Left lung (tissue), 10 donors: ENCODE data around the gene CDNF. TPM values are rescaled to one million over a fixed set of nuclear protein-coding genes. Genes with fewer than 3 reads are reported as not detected.

Source experiments
- ATAC-seq: fragments of 200-7000 bp; cut with Tn5 transposase; one replicate; pipeline ENCODE4 v1.9.1; 2020; ENCODE audit warnings: moderate library complexity
- DNase-seq, 4 donors: peaks; one replicate each; pipeline ENCODE4 v3.0.0-alpha.2; 2013 to 2020
- H3K27ac ChIP-seq, 2 donors: fragments of 200-600 bp; sonication (generic) in 1 of 2; one replicate each; pipeline versions ENCODE4 v1.5.0 to v1.8.0; 2020 to 2021
- H3K27me3 ChIP-seq, 2 donors: fragments of 200-600 bp; sonication (generic) in 1 of 2; one replicate each; pipeline versions ENCODE4 v1.5.0 to v1.8.0; 2020 to 2021
- H3K36me3 ChIP-seq, 2 donors: fragments of 200-600 bp; sonication (generic) in 1 of 2; one replicate each; pipeline versions ENCODE4 v1.5.0 to v1.8.0; 2020 to 2021
- H3K4me1 ChIP-seq, 2 donors: fragments of 200-600 bp; one replicate each; pipeline ENCODE4 v1.8.0; 2021
- H3K4me3 ChIP-seq, 2 donors: fragments of 200-600 bp; sonication (generic) in 1 of 2; one replicate each; pipeline versions ENCODE4 v1.5.0 to v1.8.0; 2020 to 2021; ENCODE audit warnings: mild to moderate bottlenecking in 1 of 2
- H3K9me3 ChIP-seq, 2 donors: fragments of 200-600 bp; sonication (generic) in 1 of 2; one replicate each; pipeline versions ENCODE4 v1.5.0 to v1.8.0; 2020 to 2021
- intact Hi-C, 2 donors: fragments of 100-400 bp; cut with DNase I; formaldehyde crosslinking; loops; one replicate each; pipeline versions ENCODE4 v1.11.2 to v1.14.2; 2022
- polyA plus RNA-seq, 6 donors: library from polyadenylated mRNA; unstranded; fragments of 120-200 nt; gene quantifications; one replicate each; pipeline ENCODE4 v1.2.1, GENCODE V29; 2013; ENCODE audit not compliant: insufficient read length in 6 of 6
- total RNA-seq, 2 donors: library from RNA; stranded (reverse); fragmentation: NEBNext Ultra II Directional; extraction: Animal tissue kit (Norgen Biotek cat#: 25700); gene quantifications; one replicate each; pipeline ENCODE4 v1.2.1, GENCODE V29; 2021
- TF ChIP-seq, protein P1 (sequence below), 2 donors: fragments of 200-600 bp; sonication (generic) in 1 of 2; IDR thresholded peaks; one replicate each; pipeline versions ENCODE4 v1.5.0 to v1.8.0; 2021; ENCODE audit warnings: antibody characterized with exemption in 2 of 2
- donor health status: DM: no; HTN: yes; CAD: no.
- donor health status: DM: no; HTN: no; CAD: no.

Gene CDNF
- total and polyA plus RNA-seq, 8 donors, result 0.38 to 4.3 (median 2.9) TPM

DNA sequence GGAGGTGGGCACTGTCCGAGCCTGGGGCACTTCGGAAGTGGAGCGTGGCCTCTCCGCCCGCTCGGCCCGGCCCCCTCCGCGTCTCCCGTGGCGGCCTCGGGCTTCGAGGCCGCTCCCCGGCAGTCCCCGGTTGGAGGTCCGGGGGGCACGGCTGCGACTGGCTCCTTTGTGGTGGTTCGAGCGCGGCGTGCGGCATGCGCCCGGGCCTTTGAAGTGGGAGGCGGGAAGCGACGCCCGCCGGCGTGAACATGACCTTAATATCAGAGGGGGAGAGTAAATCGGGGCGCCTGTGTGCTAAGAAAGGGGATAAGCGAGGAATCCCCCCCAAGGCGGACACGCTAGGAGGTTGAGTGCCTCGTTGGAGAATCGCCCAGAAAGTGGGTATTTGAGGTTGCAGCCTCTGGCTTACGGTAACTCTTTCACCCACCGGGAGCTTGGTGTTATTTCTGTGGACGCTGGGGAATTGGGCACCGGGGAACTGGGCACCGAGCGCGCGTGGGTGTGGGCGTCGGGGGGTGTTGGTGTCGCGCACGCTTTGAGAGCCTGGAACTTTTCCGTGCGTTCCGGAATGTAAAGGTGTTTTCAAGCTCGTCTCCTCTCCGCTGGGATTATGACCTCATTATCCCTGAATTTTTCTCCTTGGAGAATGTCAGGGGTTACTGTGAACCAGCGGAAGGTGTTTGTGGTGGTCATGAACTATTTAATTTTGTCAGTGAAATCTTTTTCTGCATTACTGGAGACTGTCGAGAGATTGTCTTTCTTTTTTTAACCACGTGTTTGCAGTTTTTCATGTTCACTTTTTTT lies 41.5 kb upstream of the CDNF start:
- H3K4me1 ChIP-seq, result peaks cover 11 to 29% of the 10 kb centered on the region in 2 donors
- peak overlapping the region; percentile 90 to 92 for H3K4me3 ChIP-seq
- peak in 3 of 4 donors; percentile 34 to 47 (median 36) for DNase-seq
- intact Hi-C loops, result no loop called here
- no peaks in the 10 kb centered on the region for H3K27me3 ChIP-seq
- ATAC-seq, result peak; percentile 1
- H3K27ac ChIP-seq, result peak overlapping the region; percentile 94 to 96
- no peaks in the 10 kb centered on the region for H3K36me3 ChIP-seq
- no peaks in the 10 kb centered on the region for H3K9me3 ChIP-seq
- TF ChIP-seq, protein P1, sequence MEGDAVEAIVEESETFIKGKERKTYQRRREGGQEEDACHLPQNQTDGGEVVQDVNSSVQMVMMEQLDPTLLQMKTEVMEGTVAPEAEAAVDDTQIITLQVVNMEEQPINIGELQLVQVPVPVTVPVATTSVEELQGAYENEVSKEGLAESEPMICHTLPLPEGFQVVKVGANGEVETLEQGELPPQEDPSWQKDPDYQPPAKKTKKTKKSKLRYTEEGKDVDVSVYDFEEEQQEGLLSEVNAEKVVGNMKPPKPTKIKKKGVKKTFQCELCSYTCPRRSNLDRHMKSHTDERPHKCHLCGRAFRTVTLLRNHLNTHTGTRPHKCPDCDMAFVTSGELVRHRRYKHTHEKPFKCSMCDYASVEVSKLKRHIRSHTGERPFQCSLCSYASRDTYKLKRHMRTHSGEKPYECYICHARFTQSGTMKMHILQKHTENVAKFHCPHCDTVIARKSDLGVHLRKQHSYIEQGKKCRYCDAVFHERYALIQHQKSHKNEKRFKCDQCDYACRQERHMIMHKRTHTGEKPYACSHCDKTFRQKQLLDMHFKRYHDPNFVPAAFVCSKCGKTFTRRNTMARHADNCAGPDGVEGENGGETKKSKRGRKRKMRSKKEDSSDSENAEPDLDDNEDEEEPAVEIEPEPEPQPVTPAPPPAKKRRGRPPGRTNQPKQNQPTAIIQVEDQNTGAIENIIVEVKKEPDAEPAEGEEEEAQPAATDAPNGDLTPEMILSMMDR (IDR thresholded peaks at IDR 0.05), result no peak

DNA sequence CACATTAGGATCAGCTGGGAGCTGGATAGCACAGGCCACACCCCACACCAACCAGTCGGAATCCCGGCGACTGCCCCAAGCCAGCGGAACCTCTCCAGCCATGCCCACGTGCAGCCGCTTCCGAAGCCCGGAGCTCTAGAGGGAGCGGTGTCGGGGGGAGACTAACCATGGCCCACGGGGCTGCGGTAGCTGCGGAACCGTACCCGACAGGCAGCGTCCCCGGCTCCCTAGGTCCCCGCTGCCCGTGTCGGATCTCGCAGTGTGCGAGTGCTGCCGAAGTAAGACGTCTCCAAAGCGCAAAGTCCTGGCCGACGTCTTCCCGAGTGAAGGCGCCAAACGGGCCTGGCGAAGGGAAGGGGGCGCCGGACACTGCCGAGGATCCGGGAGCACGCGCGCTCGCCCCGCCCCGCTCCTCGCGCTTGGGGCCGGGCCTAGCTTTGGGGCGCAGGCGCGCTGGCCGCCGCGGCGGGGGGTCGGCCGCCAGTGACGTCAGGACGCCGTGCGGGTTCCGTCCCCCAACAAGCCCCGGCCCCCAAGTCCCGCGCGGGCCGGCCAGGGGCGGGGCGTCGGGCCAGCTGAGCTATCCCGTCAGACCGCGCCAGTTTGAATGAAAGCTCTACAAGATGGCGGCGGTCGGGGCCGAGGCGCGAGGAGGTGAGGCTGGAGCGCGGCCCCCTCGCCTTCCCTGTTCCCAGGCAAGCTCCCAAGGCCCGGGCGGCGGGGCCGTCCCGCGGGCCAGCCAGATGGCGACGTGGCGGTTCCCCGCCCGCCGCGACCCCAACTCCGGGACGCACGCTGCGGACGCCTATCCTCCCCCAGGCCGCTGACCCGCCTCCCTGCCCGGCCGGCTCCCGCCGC lies 40.7 kb upstream of the CDNF start, which contains the start of gene SUV39H2:
SUV39H2 (plus strand) TSS at position 601 of the 858 bp plus-strand sequence; CDS start at position 624, 23 bp downstream.
- DNase-seq, result peak; percentile 95 to 99 (median 97)
- Histone ChIP-seq H3K4me1 (peaks cover 11 to 29% of the 10 kb centered on the region in 2 donors), H3K27me3 (no peaks in the 10 kb centered on the region), H3K4me3 (peak within 1 kb of the TSS; percentile 90 to 92), H3K9me3 (no peaks in the 10 kb centered on the region), H3K27ac (peak within 1 kb of the TSS; percentile 94 to 96), H3K36me3 (no peaks in the 10 kb centered on the region)
- peak; percentile 95 for ATAC-seq
- intact Hi-C loops, result no loop called here
- TF ChIP-seq, protein P1 (IDR thresholded peaks at IDR 0.05), result no peak

DNA sequence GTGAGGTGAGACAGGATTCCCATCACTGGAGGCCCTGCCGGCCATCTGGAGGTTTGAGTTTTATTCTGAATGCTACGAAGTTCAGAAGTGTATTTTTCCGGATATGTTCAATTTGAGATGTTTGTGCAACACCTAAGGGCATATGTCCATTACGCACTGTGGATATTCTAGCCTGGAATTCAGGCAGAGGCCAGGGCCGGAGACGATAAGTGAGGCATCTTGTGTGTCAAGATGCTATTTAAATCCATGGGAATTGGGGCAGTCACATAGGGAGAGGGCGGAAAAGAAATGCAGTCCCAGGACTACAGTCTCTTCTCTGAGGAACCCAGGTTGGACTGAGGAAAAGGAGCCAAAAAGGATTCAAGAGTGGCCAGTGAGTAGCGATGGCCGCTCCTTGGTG lies 38.9 kb upstream of the CDNF start:
- ATAC-seq, result no peak
- intact Hi-C loops, result no loop called here
- no peak for DNase-seq
- no peak overlapping the region for H3K4me3 ChIP-seq
- H3K4me1 ChIP-seq, result peaks cover 11 to 29% of the 10 kb centered on the region in 2 donors
- H3K27me3 ChIP-seq, result no peaks in the 10 kb centered on the region
- TF ChIP-seq, protein P1 (IDR thresholded peaks at IDR 0.05), result no peak
- H3K36me3 ChIP-seq, result no peaks in the 10 kb centered on the region
- peak overlapping the region in 1 of 2 donors; percentile 28 for H3K27ac ChIP-seq
- no peaks in the 10 kb centered on the region for H3K9me3 ChIP-seq

DNA sequence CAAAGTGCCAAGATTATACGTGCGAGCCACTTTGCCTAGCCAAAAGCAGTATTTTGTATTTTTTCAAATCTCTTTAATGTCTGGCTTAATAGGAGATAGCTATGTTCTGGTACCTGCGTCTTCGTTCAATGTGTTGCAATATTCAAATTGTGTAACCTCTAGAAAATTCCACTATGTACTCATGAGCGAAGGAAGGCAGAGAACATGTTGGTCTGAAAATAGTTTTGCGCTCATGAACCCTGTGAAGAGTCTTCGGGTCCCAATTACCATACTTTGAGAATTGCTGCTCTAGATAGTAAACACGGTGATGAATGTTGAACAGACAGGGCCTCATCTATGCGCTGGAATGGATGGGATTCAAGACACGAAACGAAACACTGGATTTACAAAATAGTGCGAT lies 38.1 kb upstream of the CDNF start:
- DNase-seq (no peak), ATAC-seq (no peak)
- Histone ChIP-seq H3K4me3 (no peak overlapping the region), H3K4me1 (peaks cover 11 to 29% of the 10 kb centered on the region in 2 donors), H3K36me3 (peaks cover 0 to 3% of the 10 kb centered on the region in 2 donors), H3K27ac (no peak overlapping the region), H3K27me3 (no peaks in the 10 kb centered on the region), H3K9me3 (no peaks in the 10 kb centered on the region)
- TF ChIP-seq, protein P1 (IDR thresholded peaks at IDR 0.05), result no peak
- intact Hi-C loops, result no loop called here
